PFSK-1 (cell line): ENCODE measurements around the gene KDM4B.

ENCODE experiments used
- POLR2AphosphoS5 ChIP-seq: IDR thresholded peaks from 2 replicates; pipeline ENCODE4 v1.6.1; 2012; ENCODE audit warnings: low read depth, mild to moderate bottlenecking, control low read depth, low read length, moderate library complexity
- REST ChIP-seq, 2 experiments: IDR thresholded peaks; 2 replicates each; pipeline versions ENCODE4 v1.6.1 to v1.8.0; 2011 to 2012; ENCODE audit warnings: low read depth in 2 of 2, low read length in 2 of 2, control low read depth in 1 of 2, inconsistent platforms in 1 of 2, mild to moderate bottlenecking in 1 of 2, moderate library complexity in 1 of 2; ENCODE audit not compliant: insufficient read depth in 1 of 2
- SIN3A ChIP-seq: IDR thresholded peaks from 2 replicates; pipeline ENCODE4 v1.6.1; 2012; ENCODE audit warnings: mild to moderate bottlenecking, low read length, moderate library complexity, borderline replicate concordance; ENCODE audit not compliant: insufficient read depth

- no peak for TF ChIP-seq REST (IDR thresholded peaks at IDR 0.05; ENCODE audit: insufficient read depth in 1 of 2, low read depth in 2 of 2, low read length in 2 of 2)
- no peak for TF ChIP-seq POLR2AphosphoS5
- TF ChIP-seq SIN3A: no peak
Measured at GRCh38 chr19:4969772-4970531, 1.0 kb downstream of the KDM4B start.
